ENCODE measurements around the gene SH3PXD2A.

- TF ChIP-seq POLR2A (IDR thresholded peaks at IDR 0.05; ENCODE audit: low read depth, low read length) (no peak), TAF1 (IDR thresholded peaks at IDR 0.05; ENCODE audit: low read depth, low read length) (no peak), POLR2AphosphoS5 (IDR thresholded peaks at IDR 0.05; ENCODE audit: low read depth, low read length) (no peak), SPI1 (IDR thresholded peaks at IDR 0.05; ENCODE audit: low read depth, low read length) (no peak), PAX5 (IDR thresholded peaks at IDR 0.05; ENCODE audit: insufficient read depth, low read length, severe bottlenecking) (no peak), POU2F2 (IDR thresholded peaks at IDR 0.05; ENCODE audit: low read depth, low read length) (no peak)
These were observed 163.5 kb downstream of the SH3PXD2A start for GRCh38 chr10:103691723-103692435.

Data from GM12891 (cell line).